Measurements from ENCODE around the gene PYHIN1.
"Not testable (repeated sequence)": the region's sequence is repeated elsewhere in the genome, so short reads cannot be mapped to it uniquely, and the experiment has no call there.

The PYHIN1 gene

GRCh38 chr1:158983235-158983634 lies 51.9 kb downstream of the PYHIN1 start:
- DNase-seq (ENCODE audit: low spot score): no peak

DNA sequence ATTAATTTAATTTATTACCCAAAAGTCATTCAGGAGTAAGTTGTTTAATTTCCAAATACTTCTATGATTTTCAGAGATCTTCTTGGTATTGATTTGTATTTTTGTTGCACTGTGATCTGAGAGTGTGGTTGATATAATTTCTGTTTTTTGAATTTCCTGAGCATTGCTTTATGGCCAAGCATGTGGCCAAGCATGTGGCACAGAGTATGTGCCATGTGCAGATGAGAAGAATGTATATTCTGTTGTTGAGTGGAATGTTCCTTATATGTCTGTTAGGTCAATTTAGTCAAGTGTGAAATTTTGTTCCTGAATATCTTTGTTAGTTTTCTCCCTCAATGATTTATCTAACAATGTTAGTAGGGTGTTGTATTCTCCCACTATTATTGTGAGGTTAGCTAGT lies 53.0 kb downstream of the PYHIN1 start:
- DNase-seq (ENCODE audit: low spot score): no peak

DNA sequence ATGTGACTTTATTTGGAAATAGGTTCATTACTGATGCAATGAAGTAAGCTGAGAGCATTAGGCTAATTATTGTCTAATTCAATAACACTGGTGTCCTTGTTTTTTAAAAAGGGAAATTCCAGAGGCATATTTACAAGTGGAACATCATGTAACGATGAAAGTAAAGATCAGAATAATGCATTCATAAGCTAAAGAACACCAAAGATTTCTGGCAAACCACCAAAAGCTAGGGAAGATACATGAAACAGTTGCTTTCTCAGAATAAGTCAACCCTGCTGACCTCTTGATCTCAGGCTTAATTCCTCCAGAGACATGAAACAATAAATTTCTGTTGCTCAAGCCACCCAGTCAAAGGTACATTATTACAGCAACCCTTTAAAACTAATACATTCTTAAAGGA lies 58.1 kb downstream of the PYHIN1 start:
- no peak for DNase-seq (ENCODE audit: low spot score)

DNA sequence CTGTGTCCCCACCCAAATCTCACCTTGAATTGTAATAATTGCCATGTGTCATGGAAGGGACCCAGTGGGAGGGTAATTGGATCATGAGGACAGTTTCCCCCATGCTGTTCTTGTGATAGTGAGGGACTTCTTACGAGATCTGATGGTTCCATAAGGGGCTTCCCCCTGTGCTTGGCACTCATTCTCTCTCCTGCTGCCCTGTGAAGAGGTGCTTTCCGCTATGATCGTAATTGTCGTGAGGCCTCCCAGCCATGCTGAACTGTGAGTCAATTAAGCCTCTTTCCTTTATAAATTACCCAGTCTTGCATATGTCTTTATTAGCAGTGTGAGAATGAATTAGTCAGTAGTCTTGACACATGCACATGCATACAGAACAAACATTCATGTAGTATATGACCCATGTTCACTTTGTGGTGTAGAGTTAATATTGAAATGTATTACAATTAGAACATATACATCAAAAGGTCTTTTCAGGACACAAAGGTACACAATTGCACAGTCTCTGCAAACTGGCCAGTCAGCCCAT lies 61.5 kb downstream of the PYHIN1 start:
- no peak for DNase-seq (ENCODE audit: low spot score)

DNA sequence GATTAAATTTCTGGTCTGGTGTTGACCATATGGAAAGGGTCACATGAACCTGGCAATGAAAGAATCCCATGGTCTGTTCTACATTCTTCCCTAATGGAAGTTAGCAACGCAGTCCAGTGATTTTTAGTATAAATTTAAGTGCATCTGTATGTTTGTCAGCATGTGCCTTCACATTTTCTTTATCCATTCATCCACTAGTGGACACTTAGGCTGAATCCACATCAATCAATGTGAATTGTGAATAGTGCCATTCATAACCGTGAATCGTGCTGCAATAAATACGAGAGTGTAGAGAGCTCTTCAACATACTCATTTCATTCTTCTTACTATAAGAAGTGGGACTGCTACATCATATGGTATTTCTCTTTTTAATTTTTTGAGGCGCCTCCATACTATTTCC lies 65.6 kb downstream of the PYHIN1 start:
- DNase-seq (ENCODE audit: low spot score): no peak

GRCh38 chr1:158998037-158998780 lies 66.9 kb downstream of the PYHIN1 start:
- DNase-seq (ENCODE audit: low spot score): no peak

GRCh38 chr1:158998781-158999161 lies 67.4 kb downstream of the PYHIN1 start:
- peak; percentile 34 for DNase-seq (ENCODE audit: low spot score)

GRCh38 chr1:158999316-159000069 lies 68.1 kb downstream of the PYHIN1 start:
- DNase-seq (ENCODE audit: low spot score): peak; percentile 71

DNA sequence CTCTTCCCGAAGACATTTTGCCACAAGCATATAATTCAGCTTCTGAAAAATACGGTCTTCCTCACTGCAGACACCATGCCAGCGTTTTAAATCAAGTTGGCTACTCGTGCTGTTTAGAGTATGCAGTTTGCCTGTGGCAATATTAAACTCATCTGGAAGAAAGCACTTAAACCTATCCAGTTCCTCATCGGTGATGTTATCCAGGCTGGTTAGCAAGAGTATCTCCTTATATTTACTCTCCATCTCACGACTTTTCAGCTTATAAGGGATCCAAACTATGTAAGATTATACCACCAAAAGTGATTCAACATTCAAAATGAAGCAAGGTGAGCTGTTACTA lies 68.7 kb downstream of the PYHIN1 start:
- no peak for DNase-seq (ENCODE audit: low spot score)

DNA sequence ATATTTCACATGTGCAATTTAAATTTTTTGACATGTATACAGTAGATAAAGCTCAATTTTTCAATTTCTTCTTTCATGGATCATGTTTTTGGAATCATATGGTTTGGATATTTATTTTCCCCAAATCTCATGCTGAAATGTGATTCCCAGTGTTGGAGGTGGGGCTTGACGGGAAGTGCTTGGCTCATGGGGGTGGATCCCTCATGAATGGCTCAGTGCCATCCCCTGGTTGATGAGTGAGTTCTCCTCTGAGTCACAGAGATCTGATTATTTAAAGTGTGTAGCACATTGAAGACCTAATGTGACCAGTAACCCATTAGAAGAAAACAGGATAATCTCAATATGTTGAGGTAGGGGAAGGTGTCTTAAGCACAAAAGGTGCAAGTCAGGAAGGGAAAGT lies 69.3 kb downstream of the PYHIN1 start:
- peak; percentile 40 for DNase-seq (ENCODE audit: low spot score)

DNA sequence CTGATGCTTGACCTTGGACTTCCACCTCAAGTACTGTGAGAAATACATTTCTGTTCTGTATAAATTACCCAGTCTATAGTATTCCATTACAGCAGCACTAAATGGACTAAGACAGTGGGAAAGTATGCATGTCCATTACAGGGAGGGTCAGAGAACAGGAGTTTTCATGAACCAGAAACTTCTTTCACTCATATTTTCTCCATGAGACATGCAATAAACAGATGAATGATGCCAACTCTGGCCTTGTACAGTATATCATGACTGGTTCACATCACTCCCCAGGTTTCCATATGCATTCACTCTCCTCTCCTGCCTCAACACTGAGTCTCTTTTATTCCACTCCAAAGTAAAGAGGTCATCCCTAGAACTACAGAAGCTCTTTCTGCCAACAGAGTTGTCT lies 73.8 kb downstream of the PYHIN1 start:
- DNase-seq (ENCODE audit: low spot score): no peak

- peak; percentile 22 for DNase-seq (ENCODE audit: low spot score)
Observed at GRCh38 chr1:159005676-159006075, 74.3 kb downstream of the PYHIN1 start.

- DNase-seq (ENCODE audit: low spot score): peak; percentile 52
Observed at GRCh38 chr1:159006210-159006807, 75.0 kb downstream of the PYHIN1 start.

GRCh38 chr1:159007726-159008125 lies 76.4 kb downstream of the PYHIN1 start:
- DNase-seq (ENCODE audit: low spot score): no peak

DNA sequence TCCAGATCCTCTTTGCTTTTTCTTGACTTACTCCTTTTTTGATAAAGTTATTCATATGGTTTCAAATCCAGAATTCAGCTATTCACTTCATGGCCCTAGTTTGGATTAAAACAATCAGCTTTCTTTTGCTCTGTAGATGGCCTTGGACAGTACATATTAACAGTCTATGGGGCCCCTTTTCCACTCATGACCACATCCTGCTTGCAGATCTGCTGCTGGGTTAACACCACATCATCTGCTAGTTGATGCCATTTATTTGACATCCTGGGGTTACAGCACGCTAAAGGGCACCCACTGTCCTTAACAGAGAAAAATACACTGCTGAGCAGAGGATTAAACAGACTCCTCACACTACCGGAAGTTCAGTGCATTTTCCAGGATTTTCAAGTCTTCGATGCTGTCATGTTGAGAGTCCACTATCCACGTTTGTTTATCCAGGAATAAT lies 77.4 kb downstream of the PYHIN1 start:
- DNase-seq (ENCODE audit: low spot score): no peak

DNA sequence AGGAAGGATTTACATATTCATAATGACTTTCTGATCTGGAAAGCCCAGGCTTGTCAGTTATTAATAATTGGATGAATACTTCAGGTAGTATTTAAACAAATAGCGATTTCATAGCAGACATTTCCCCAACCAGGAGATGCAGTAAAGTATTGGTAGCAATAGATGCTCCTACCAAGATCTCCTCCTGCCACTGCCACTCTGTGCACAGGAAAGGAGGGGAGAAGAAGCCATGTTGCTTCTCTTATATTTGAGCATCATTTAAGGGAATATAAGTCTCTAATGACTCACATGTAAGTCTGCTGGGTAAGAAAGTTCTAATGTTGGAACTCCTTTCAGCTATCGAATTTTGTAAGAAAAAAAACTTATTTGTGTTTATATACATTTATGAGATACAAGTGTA lies 77.9 kb downstream of the PYHIN1 start:
- no peak for DNase-seq (ENCODE audit: low spot score)

DNA sequence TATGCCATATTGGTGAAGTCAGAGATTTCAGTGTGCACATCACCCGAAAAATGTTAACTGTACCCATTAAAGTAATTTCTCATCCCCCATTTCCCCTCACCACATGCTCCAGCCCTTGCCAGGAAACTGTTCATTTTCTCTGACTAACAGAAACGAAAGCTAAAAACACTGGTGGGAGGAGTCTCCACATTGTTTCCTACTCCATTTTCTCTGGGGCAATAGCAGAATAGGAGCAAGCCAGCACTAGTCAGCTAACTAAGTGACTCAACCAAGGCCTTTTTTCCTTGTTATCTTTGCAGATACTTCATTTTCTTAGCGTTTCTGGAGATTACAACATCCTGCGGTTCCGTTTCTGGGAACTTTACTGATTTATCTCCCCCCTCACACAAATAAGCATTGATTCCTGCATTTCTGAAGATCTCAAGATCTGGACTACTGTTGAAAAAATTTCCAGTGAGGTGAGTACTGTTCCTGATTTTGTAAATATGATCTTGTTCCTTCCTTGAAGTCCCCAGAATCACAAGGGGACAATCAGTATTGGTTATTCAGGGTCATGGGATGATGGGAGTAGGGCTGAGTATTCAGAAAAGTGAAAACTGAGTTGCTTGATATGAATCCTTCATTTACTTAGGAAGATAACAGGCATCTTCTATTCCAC lies 78.5 kb downstream of the PYHIN1 start, which contains the start of gene IFI16:
Gene IFI16 (plus strand): TSS at position 204 of the 658 bp plus-strand sequence. CDS start 4,774 bp downstream, outside the sequence.
- peak; percentile 14 for DNase-seq (ENCODE audit: low spot score)

- no peak for DNase-seq (ENCODE audit: low spot score)
Observed at GRCh38 chr1:159010391-159010790, 79.0 kb downstream of the PYHIN1 start.

GRCh38 chr1:159011001-159011400 lies 79.6 kb downstream of the PYHIN1 start:
- not testable (repeated sequence) for DNase-seq (ENCODE audit: low spot score)

DNA sequence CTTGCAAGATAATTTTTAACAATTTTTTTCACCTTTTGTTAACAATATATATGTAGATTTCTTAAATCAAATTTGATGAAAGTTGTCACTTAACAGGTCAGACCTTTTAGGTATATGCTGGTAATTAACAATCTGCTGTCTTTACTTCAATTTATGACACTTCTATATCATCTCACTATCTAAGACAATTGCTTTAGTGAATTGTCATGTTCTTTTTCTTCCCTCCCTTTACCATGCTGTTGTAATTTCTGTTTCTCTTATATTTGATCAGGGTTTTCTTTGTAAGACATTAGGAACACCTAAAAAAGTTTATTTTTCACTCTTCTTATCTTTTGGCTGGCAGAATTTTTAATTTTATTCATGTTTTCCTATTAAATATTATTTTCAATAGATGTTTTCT lies 80.4 kb downstream of the PYHIN1 start:
- DNase-seq (ENCODE audit: low spot score): no peak

- DNase-seq (ENCODE audit: low spot score): no peak
Observed at GRCh38 chr1:159012495-159012894, 81.1 kb downstream of the PYHIN1 start.

- DNase-seq (ENCODE audit: low spot score): no peak
Observed at GRCh38 chr1:159014003-159014571, 82.7 kb downstream of the PYHIN1 start.

Data from iPS-NIHi11 (cell line).